Tibial artery (tissue), 4 donors: ENCODE results near the gene SHMT2.

Source experiments
- DNase-seq, 2 donors: peaks; one replicate each; pipeline ENCODE4 v3.0.0-alpha.2; 2019
- H3K27ac ChIP-seq, 2 donors: fragments of 200-600 bp; sonication (generic) in 1 of 2; 1 replicate in 1 of 2; 2 replicates in 1 of 2; pipeline ENCODE4 v1.5.1; 2018 to 2019; ENCODE audit warnings: mild to moderate bottlenecking in 1 of 2
- H3K27me3 ChIP-seq, 2 donors: fragments of 200-600 bp; sonication (generic) in 1 of 2; one replicate each; pipeline versions ENCODE4 v1.5.1 to v1.6.0; 2016 to 2019
- H3K36me3 ChIP-seq, 3 donors: fragments of 200-600 bp; sonication (generic) in 2 of 3; one replicate each; pipeline ENCODE4 v1.5.1; 2016 to 2019; ENCODE audit warnings: mild to moderate bottlenecking in 2 of 3
- H3K4me1 ChIP-seq, 4 donors: fragments of 200-600 bp; sonication (generic) in 2 of 4; 1 replicate in 3 of 4; 2 replicates in 1 of 4; pipeline ENCODE4 v1.5.1; 2016 to 2019
- H3K4me3 ChIP-seq, 2 donors: fragments of 200-600 bp; sonication (generic) in 1 of 2; 1 replicate in 1 of 2; 2 replicates in 1 of 2; pipeline ENCODE4 v1.5.1; 2018 to 2019; ENCODE audit warnings: mild to moderate bottlenecking in 2 of 2
- H3K9me3 ChIP-seq, 3 donors: fragments of 200-600 bp; sonication (generic) in 1 of 3; one replicate each; pipeline ENCODE4 v1.5.1; 2016 to 2019
- CTCF ChIP-seq, 2 experiments: fragments of 200-600 bp in 1 of 2; fragments of 450-650 bp in 1 of 2; IDR thresholded peaks; one replicate each; pipeline ENCODE4 v1.5.1; 2017 to 2019; ENCODE audit warnings: antibody characterized with exemption in 2 of 2, mild to moderate bottlenecking in 1 of 2, moderate library complexity in 1 of 2
- intact Hi-C: fragments of 100-400 bp; cut with DNase I; formaldehyde crosslinking; loops from one replicate; pipeline ENCODE4 v1.15.0; 2023; ENCODE audit warnings: low total_unique reads

Gene SHMT2

GRCh38 chr12:57198329-57198728 is 31.2 kb upstream of the SHMT2 start:
- Histone ChIP-seq H3K4me1 (no peaks in the 10 kb centered on the region), H3K27me3 (no peaks in the 10 kb centered on the region), H3K27ac (no peak overlapping the region), H3K4me3 (no peak overlapping the region), H3K36me3 (peaks cover 100% of the 10 kb centered on the region in 3 donors), H3K9me3 (no peaks in the 10 kb centered on the region)
- intact Hi-C loops, result no loop called here
- no peak for DNase-seq
- no peak for TF ChIP-seq CTCF (IDR thresholded peaks at IDR 0.05)

GRCh38 chr12:57199191-57199590 is 30.3 kb upstream of the SHMT2 start:
- Histone ChIP-seq H3K9me3 (no peaks in the 10 kb centered on the region), H3K27me3 (no peaks in the 10 kb centered on the region), H3K36me3 (peaks cover 100% of the 10 kb centered on the region in 3 donors), H3K27ac (no peak overlapping the region), H3K4me1 (no peaks in the 10 kb centered on the region), H3K4me3 (no peak overlapping the region)
- intact Hi-C loops, result no loop called here
- no peak for DNase-seq
- no peak for TF ChIP-seq CTCF (IDR thresholded peaks at IDR 0.05)

- Histone ChIP-seq H3K9me3 (no peaks in the 10 kb centered on the region), H3K36me3 (peaks cover 100% of the 10 kb centered on the region in 3 donors), H3K4me1 (no peaks in the 10 kb centered on the region), H3K27me3 (no peaks in the 10 kb centered on the region), H3K4me3 (no peak overlapping the region), H3K27ac (no peak overlapping the region)
- TF ChIP-seq CTCF (IDR thresholded peaks at IDR 0.05), result no peak
- no peak for DNase-seq
- intact Hi-C loops, result no loop called here
These were observed 29.0 kb upstream of the SHMT2 start for GRCh38 chr12:57200497-57200896.

GRCh38 chr12:57201219-57201618 is 28.3 kb upstream of the SHMT2 start:
- intact Hi-C loops, result no loop called here
- Histone ChIP-seq H3K9me3 (no peaks in the 10 kb centered on the region), H3K27ac (no peak overlapping the region), H3K4me1 (no peaks in the 10 kb centered on the region), H3K27me3 (no peaks in the 10 kb centered on the region), H3K4me3 (no peak overlapping the region), H3K36me3 (peaks cover 100% of the 10 kb centered on the region in 3 donors)
- TF ChIP-seq CTCF (IDR thresholded peaks at IDR 0.05), result no peak
- no peak for DNase-seq

GRCh38 chr12:57201631-57202030 is 27.9 kb upstream of the SHMT2 start:
- Histone ChIP-seq H3K36me3 (peaks cover 100% of the 10 kb centered on the region in 3 donors), H3K4me3 (no peak overlapping the region), H3K9me3 (no peaks in the 10 kb centered on the region), H3K27me3 (no peaks in the 10 kb centered on the region), H3K27ac (no peak overlapping the region), H3K4me1 (no peaks in the 10 kb centered on the region)
- TF ChIP-seq CTCF (IDR thresholded peaks at IDR 0.05), result no peak
- intact Hi-C loops, result no loop called here
- no peak for DNase-seq

GRCh38 chr12:57202321-57202720 is 27.2 kb upstream of the SHMT2 start:
- peaks cover 97 to 100% (median 98%) of the 10 kb centered on the region in 3 donors for H3K36me3 ChIP-seq
- no peaks in the 10 kb centered on the region for H3K27me3 ChIP-seq
- H3K9me3 ChIP-seq, result no peaks in the 10 kb centered on the region
- DNase-seq, result no peak
- H3K4me1 ChIP-seq, result no peaks in the 10 kb centered on the region
- H3K4me3 ChIP-seq, result no peak overlapping the region
- TF ChIP-seq CTCF (IDR thresholded peaks at IDR 0.05), result no peak
- H3K27ac ChIP-seq, result no peak overlapping the region
- intact Hi-C loops, result no loop called here
